ENCODE measurements around the gene ZNF664. TPM values are rescaled to one million over a fixed set of nuclear protein-coding genes. Genes with fewer than 3 reads are reported as not detected.

The ZNF664 gene
- total RNA-seq, 4 donors from 2014 or later = 58.5 to 76.4 (median 70.3) TPM

GRCh38 chr12:123934829-123935228, 38.2 kb upstream of the ZNF664 start:
- Histone ChIP-seq H3K4me3 (no peak overlapping the region), H3K9me3 (no peaks in the 10 kb centered on the region), H3K27me3 (no peaks in the 10 kb centered on the region), H3K36me3 (peaks cover 17 to 52% (median 39%) of the 10 kb centered on the region in 4 donors), H3K4me1 (no peaks in the 10 kb centered on the region), H3K27ac (replicated peaks in 1 of 4) (no peak overlapping the region)
- DNase-seq (ENCODE audit: extremely low spot score) = no peak
- intact Hi-C loops (cut with DNase I) = no loop called here
- TF ChIP-seq POLR2AphosphoS5 (IDR thresholded peaks at IDR 0.05) = no peak
- no peak for TF ChIP-seq EP300 (IDR thresholded peaks at IDR 0.05)
- TF ChIP-seq CTCF (IDR thresholded peaks at IDR 0.05) = no peak
- TF ChIP-seq POLR2A (IDR thresholded peaks at IDR 0.05; ENCODE audit: low read depth) = no peak
- 80% methylated on average over 7 of the region's 9 CpGs for WGBS

GRCh38 chr12:123935956-123936355, 37.1 kb upstream of the ZNF664 start:
- no peak for DNase-seq (ENCODE audit: extremely low spot score)
- H3K4me1 ChIP-seq = no peaks in the 10 kb centered on the region
- no peak overlapping the region for H3K27ac ChIP-seq (replicated peaks in 1 of 4)
- intact Hi-C loops (cut with DNase I) = no loop called here
- no peak for TF ChIP-seq POLR2A (IDR thresholded peaks at IDR 0.05; ENCODE audit: low read depth)
- no peak for TF ChIP-seq CTCF (IDR thresholded peaks at IDR 0.05)
- no peak for TF ChIP-seq POLR2AphosphoS5 (IDR thresholded peaks at IDR 0.05)
- no peak for TF ChIP-seq EP300 (IDR thresholded peaks at IDR 0.05)
- no peaks in the 10 kb centered on the region for H3K27me3 ChIP-seq
- H3K9me3 ChIP-seq = no peaks in the 10 kb centered on the region
- H3K4me3 ChIP-seq = no peak overlapping the region
- WGBS = 91% methylated on average over 7 of the region's 7 CpGs
- peaks cover 27 to 63% (median 50%) of the 10 kb centered on the region in 4 donors for H3K36me3 ChIP-seq

- TF ChIP-seq POLR2AphosphoS5 (IDR thresholded peaks at IDR 0.05) = no peak
- no peak for TF ChIP-seq EP300 (IDR thresholded peaks at IDR 0.05)
- no peak for TF ChIP-seq POLR2A (IDR thresholded peaks at IDR 0.05; ENCODE audit: low read depth)
- no peak for TF ChIP-seq CTCF (IDR thresholded peaks at IDR 0.05)
- no peak overlapping the region for H3K4me3 ChIP-seq
- H3K36me3 ChIP-seq = peaks cover 32 to 68% (median 55%) of the 10 kb centered on the region in 4 donors
- no peak for DNase-seq (ENCODE audit: extremely low spot score)
- no peak overlapping the region for H3K27ac ChIP-seq (replicated peaks in 1 of 4)
- H3K9me3 ChIP-seq = no peaks in the 10 kb centered on the region
- no peaks in the 10 kb centered on the region for H3K27me3 ChIP-seq
- no peaks in the 10 kb centered on the region for H3K4me1 ChIP-seq
- 91% methylated on average over 18 of the region's 18 CpGs for WGBS
- intact Hi-C loops (cut with DNase I) = no loop called here
Observed at GRCh38 chr12:123936471-123936870, 36.5 kb upstream of the ZNF664 start.

- Histone ChIP-seq H3K4me3 (no peak overlapping the region), H3K9me3 (no peaks in the 10 kb centered on the region), H3K36me3 (peaks cover 39 to 75% (median 62%) of the 10 kb centered on the region in 4 donors), H3K4me1 (no peaks in the 10 kb centered on the region), H3K27me3 (no peaks in the 10 kb centered on the region), H3K27ac (replicated peaks in 1 of 4) (no peak overlapping the region)
- WGBS = 97% methylated on average over 36 of the region's 46 CpGs
- TF ChIP-seq POLR2A (IDR thresholded peaks at IDR 0.05; ENCODE audit: low read depth) (no peak), EP300 (IDR thresholded peaks at IDR 0.05) (no peak), POLR2AphosphoS5 (IDR thresholded peaks at IDR 0.05) (no peak), CTCF (IDR thresholded peaks at IDR 0.05) (no peak)
- no peak for DNase-seq (ENCODE audit: extremely low spot score)
- intact Hi-C loops (cut with DNase I) = no loop called here
Observed at GRCh38 chr12:123936956-123937706, 35.9 kb upstream of the ZNF664 start.
